DMS53 (cell line): Measurements from ENCODE around the gene GADD45GIP1.
"Not testable (repeated sequence)": the region's sequence is repeated elsewhere in the genome, so short reads cannot be mapped to it uniquely, and the experiment has no call there.

Experiments used
- DNase-seq: peaks from one replicate; lab custom pipeline; 2025; lab: John Stamatoyannopoulos, UW

The GADD45GIP1 gene

GRCh38 chr19:12987781-12988180 lies 30.8 kb upstream of the GADD45GIP1 start:
- peak; percentile 24 for DNase-seq

DNA sequence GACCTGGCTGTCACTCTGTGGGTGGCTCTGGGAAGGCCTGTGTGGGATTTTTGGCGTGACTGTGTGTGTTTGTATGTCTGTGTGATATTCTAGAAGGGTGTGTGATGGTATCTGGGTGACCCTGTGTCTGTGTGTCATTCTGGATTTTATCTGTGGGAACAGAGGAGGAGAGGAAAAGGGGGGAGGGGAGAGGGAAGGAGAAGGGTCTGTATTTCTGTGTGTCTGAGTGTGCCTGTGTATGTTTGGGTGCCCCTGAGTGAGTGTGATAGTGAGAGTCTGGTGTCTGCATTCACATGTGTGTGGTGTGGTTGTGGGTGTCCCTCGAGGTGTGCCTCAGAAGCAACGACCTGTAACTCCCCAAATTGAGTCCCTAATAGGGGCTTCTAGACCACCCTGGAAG lies 30.2 kb upstream of the GADD45GIP1 start:
- no peak for DNase-seq

DNA sequence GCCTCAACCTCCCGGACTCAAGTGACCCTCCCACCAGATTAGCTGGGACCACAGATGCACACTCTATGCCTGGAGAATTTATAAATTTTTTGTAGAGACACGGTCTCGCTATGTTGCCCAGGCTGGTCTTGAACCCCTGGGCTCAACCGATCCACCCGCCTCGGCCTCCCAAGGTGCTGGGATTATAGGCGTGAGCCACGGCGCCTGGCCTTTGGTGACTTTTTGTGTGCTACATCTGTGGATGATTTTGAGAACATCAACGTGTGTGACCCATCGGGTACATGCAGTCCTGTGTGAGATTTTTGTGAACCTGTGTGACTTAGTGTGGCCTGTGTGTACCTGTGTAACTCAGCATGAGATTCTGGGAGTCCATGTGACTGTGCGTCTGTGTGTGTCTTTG lies 29.7 kb upstream of the GADD45GIP1 start:
- no peak for DNase-seq

GRCh38 chr19:12985049-12985776 lies 28.2 kb upstream of the GADD45GIP1 start:
- DNase-seq = peak; percentile 80

- no peak for DNase-seq
Observed at GRCh38 chr19:12984683-12985048, 27.6 kb upstream of the GADD45GIP1 start.

DNA sequence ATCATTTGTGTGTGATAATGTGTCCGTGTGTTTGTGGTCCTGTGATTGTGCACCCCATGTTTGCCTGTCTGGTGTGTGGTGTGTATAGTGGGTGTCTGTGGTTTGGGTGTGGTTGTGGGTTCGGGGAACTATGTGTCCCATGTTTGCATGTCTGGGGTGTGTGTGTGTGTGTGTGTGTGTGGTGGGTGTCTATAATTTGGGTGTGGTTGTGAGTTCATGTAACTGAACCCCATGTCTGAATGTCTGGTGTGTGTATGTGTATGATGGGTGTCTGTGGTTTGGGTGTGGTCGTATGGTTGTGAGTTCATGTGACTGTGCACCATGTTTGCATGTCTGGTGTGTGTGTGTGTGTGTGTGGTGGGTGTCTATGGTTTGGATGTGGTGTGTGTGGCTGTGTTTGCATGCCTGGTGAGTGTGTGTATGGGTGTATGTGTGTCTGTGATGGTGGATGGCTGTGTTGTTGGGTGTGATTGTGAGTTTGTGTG lies 27.2 kb upstream of the GADD45GIP1 start:
- DNase-seq = no peak

DNA sequence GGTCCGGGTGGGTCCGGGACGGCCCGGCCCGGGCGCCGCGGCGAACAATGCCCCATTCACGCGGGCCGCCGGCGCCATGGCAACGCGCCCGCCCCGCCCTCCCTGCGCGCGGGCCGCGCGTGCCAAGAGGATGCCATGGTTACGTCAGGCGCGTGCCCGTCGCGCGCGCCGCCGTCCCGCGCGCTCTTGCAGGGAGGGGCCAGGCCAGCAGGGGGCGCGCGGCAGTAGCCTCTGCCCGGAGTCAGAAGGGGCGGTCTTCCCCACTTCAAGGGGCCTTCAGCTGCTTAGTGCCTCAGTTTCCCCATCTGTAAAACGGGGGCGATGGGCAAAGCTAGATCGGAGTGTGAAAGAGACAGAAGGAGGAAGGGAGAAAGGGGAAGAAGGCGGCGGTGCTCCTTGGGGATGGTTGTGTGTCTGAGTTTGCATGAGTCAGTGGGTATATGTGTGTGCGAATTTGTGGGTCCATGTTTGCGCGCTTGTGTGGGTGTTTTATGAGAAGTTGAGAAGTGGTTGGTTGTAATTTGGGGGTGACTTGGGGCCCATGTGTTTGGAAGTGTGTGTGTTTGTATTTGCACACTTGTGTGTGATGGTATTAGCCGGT lies 26.6 kb upstream of the GADD45GIP1 start:
- peak; percentile 86 for DNase-seq

- DNase-seq = peak; percentile 26
Observed at GRCh38 chr19:12983091-12983490, 26.1 kb upstream of the GADD45GIP1 start.

- no peak for DNase-seq
Observed at GRCh38 chr19:12982648-12983047, 25.6 kb upstream of the GADD45GIP1 start.

GRCh38 chr19:12979974-12980373 lies 23.0 kb upstream of the GADD45GIP1 start:
- DNase-seq = no peak

- DNase-seq = not testable (repeated sequence)
Observed at GRCh38 chr19:12976109-12976508, 19.1 kb upstream of the GADD45GIP1 start.

DNA sequence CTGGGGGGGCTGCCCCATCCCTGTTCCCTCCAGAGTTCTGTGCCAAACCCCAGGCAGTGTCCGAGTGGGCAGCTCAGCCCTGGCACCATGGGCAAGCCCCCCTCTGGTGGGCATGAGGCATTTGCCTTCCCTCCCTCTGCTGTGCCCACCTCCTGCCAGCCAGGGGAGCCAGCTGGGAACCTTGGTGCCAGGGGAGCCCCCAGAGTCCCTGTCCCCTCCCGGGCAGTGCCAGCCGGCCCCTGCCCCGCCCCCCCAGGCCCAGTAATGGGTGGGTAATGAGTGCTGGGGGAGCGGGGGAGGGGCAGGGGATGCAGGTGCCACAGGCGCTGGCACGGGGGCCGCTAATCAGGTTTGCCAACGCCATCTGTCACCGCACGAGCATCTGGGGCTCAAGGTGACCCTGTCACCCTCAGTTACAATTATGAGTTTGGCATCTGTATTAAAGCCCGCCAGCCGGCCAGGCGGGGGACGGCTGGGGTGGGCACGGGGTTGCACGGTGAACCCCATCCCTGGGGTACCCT lies 18.3 kb upstream of the GADD45GIP1 start:
- DNase-seq = no peak

DNA sequence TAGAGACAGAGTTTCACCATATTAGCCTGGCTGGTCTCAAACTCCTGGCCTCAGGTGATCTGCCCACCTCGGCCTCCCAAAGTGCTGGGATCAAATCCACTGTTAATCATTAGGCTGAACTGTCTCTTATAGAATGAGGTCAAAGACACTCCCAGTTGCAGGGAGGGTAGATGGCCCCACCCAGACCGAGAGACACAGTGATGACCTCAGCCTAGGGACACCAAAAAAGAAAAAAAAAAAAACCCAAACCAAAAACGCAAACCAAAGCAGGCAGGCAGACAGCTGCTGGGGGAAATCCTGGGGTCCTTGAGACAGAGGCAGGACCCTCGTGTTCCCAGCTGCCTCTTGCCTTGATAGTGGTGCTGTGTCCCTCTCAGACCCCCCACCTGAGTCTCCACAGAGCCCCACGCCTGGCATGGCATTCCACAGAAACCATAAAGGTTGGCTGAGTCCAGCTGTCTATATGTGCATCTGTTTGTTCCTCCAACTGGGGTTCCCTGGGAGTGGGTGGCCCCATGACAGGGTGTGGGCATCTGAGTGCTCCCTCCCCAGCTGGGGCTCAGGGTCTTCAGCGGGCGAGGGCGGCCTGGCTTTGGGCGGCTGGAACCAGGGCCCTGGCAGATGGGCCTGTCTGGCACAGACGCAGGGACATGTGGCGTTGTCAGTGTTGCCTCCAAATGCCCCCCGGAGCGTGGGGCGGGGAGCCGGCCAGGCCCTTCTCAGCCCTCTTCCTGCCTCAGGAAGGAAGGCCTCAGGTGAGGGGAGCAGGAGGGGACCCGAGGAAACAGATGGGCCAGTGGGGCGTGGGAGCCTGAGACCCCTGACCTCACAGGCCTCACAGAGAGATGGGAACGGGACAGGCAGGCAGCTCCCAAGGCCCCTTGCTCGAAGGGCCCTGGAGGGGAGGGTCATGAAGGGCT lies 17.5 kb upstream of the GADD45GIP1 start:
- no peak for DNase-seq

DNA sequence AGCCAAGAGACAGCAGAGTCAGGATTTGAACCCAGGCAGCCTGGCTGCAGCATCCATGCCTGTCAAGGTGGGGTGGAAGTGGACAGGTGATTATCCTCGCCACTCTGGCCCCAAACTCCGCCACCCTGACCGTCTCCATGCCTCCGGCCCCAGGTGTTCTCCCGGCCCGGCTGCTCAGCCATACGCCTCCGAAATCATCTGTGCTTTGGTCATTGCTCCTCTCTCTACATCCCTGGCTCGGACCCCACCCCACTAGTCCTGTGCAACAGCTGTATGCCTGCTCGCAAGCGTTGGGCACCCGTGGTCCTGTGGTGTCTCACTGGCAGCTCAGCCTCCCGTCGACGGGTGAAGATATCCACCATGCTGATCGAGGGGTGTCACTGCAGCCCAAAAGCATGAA lies 16.2 kb upstream of the GADD45GIP1 start:
- no peak for DNase-seq

DNA sequence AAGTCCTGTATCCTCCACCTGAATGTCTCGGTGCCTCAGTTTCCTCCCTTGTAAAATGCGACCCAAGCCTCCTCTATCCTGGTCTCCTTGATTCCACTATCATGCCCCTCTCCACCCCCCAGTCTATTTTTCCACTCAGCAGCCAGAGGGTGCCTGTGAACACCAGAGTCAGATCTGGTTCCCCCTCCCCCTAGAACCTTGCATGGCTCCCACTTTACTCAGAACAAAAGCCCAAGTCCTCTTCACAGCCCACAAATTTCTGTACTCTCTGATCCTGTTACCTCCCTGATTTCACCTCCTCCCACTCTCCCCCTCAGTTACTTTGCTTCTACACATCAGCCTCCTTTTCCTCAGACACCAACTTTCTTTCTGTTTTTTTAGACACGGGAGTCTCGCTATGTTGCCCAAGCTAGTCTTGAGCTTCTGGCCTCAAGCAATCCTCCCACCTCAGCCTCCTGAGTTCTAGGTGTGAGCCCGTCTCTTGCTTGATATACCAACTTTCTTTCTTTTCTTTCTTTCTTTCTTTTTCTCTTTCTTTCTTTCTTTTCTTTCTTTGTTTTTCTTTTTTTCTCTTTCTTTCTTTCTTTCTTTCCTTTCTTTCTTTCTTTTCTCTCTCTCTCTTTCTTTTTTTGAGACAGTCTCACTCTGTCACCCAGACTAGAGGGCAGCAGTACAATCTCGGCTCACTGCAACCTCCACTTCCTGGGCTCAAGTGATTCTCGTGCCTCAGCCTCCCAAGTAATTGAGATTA lies 13.2 kb upstream of the GADD45GIP1 start:
- DNase-seq = no peak

DNA sequence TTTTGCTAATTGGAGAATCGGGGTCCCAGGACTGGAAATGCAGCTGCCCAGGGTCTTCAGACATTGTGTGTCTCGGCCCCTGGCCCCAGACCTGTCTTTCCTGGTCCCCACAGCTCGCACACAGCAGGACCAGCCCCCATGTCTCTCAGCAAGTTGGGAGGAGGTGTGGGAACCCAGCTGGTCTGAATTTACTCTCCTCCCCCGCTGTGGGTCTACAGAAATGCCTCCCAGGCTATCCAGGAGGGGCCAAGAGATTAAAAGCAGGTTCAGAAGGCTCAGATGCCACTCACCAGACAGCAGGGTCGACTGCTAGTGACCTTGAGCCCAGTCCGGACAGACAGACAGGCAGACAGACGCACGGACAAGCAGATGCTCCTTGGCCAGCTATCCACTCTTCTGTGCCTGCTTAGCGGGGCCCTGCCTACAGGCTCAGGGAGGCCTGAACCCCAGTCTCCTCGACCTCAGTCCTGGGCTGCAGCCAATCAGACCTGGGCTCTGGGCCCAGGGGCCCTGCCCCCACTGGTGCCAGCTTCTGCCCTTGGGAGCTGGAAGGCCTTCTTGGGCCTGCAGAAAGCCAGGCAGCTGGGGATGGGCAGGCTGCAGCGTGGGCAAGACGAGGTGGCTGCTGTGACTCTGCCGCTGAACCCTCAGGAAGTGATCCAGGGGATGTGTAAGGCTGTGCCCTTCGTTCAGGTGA lies 12.4 kb upstream of the GADD45GIP1 start, which contains the start of gene DAND5:
Gene DAND5 (plus strand): TSS at position 285 of the 697 bp plus-strand sequence. CDS start 85 bp downstream, at position 370.
- no peak for DNase-seq

- no peak for DNase-seq
Observed at GRCh38 chr19:12967907-12968306, 10.9 kb upstream of the GADD45GIP1 start.

DNA sequence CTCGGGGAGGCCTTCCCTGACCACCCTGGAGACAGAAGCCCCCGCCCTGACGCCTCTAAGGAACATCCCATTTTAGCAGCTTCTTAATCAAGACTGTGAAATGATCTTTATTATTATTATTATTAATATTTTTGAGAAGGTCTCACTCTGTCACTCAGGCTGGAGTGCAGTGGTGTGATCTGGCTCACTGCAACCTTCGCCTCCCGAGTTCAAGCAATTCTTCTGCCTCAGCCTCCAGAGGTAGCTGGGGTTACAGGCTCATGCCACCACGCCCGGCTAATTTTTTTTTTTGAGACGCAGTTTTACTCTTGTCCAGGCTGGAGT lies 8.8 kb upstream of the GADD45GIP1 start:
- no peak for DNase-seq

GRCh38 chr19:12965017-12965811 lies 8.2 kb upstream of the GADD45GIP1 start:
- DNase-seq = peak; percentile 79

- DNase-seq = no peak
Observed at GRCh38 chr19:12959481-12959880, 2.5 kb upstream of the GADD45GIP1 start.
